GM12865 (cell line): Measurements from ENCODE around the gene EEFSEC.

Experiments
- DNase-seq: peaks from one replicate; pipeline ENCODE4 v3.0.0; 2010; ENCODE audit warnings: low read depth
- H3K4me3 ChIP-seq: 2 replicates; pipeline ENCODE4 v1.5.1; 2011; ENCODE audit warnings: mild to moderate bottlenecking, low read depth, low read length, control low read depth
- TF ChIP-seq, protein P1 (sequence below): IDR thresholded peaks from 2 replicates; pipeline ENCODE4 v1.5.1; 2011; ENCODE audit warnings: low read length, control low read depth, low read depth, inconsistent platforms; ENCODE audit not compliant: insufficient read depth; ENCODE audit errors: missing control alignments

The EEFSEC gene

DNA sequence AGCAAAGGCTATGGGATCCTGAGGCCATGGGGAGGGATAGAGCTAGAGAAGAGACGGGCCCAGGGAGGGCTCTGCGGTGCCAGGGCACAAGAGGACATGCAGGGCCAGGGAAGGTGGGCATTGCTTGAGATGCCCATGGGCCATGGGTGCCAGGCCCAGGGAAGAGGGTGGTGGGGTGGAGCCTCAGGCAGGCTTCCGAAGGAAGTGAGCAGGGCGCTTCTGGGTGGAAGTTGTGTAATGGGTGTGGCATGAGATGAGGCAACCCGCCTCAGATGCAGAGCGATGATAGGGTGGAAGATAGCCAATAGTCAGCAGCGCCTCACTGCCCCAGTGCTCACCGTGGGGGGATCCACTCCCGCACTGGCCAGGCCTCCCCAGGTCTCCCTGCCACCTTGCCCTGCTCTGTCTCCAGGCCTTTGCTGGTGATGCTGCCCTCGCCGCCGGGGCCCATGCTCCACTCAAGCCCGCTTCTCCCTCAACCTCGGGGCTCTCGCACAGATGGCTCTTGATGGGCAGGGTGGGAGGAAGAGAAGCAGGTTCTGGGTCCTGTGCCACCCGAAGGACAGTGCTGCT, 262.0 kb downstream of the EEFSEC start:
- DNase-seq = no peak

DNA sequence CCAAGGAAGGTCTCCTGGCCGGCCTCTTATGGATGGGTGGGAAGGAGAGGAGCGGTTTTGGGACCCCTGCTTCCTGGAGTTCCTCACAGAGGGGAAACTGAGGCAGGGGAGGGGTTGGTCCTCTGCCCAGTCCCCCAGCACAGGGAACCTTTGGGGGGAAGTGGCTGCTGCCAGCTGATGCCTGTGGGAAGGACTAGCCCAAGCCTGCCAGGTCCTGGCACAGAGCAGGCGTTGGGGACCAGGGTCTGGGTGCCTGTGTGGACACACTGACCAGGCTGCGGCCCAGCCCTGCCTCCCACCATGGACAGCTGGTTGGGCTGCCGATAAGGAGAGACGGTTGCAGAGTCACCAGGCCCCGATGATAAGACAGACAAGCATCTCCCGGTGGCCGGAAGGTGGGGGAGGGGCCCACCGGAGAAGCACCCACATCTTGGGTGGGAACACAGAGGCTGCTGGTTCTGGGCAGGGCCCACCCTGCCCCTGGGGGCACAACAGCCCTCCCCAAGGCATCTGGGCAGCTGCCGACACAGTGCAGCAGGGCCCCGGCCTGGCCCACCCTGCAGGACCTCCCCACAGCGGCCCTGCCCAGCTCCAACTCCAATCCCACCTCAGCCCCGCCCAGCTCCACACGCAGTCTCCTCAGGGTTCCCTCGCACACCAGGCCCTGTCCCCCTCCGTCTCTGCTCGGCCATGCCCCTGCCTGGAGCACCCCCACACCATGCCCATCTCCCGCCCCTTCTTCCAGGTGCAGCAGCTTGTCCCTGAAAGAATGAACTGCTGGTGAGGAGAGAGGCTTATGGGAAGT, 262.7 kb downstream of the EEFSEC start:
- H3K4me3 ChIP-seq = no peak overlapping the region
- TF ChIP-seq, protein P1, sequence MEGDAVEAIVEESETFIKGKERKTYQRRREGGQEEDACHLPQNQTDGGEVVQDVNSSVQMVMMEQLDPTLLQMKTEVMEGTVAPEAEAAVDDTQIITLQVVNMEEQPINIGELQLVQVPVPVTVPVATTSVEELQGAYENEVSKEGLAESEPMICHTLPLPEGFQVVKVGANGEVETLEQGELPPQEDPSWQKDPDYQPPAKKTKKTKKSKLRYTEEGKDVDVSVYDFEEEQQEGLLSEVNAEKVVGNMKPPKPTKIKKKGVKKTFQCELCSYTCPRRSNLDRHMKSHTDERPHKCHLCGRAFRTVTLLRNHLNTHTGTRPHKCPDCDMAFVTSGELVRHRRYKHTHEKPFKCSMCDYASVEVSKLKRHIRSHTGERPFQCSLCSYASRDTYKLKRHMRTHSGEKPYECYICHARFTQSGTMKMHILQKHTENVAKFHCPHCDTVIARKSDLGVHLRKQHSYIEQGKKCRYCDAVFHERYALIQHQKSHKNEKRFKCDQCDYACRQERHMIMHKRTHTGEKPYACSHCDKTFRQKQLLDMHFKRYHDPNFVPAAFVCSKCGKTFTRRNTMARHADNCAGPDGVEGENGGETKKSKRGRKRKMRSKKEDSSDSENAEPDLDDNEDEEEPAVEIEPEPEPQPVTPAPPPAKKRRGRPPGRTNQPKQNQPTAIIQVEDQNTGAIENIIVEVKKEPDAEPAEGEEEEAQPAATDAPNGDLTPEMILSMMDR = no peak
- no peak for DNase-seq

More for the DNA sequence above, 262.0 kb downstream of the EEFSEC start:
- TF ChIP-seq, protein P1 = no peak
- no peak overlapping the region for H3K4me3 ChIP-seq

DNA sequence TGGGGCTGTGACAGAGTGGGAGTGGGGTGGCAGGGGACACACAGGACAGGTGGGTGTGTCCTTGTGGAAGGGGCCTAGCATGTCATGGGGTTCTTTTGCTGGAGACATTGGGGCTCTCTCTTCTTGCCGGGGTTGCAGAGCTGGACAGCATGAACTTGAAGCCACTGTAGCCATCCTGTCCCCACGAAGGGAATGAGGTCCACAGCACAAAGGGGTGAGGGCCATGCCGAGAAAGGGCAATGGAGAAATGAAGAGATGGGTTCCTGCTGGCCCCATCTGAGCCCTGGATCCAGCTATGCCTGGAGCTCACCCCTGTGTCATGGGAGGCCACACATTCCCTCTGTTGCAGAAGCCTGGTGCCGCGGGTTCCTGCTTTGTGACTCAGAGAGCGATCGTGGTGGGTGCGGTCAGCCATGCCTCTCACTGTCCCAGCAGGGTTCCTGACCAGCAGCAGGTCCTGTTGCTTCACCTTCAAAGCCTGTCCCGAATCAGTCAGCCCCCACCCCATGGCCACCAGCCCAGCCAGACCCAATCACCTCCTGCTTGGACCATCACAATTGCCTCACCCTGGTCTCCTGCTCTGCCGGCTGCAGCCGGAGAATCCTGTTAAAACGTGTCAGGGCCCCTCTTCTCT, 263.4 kb downstream of the EEFSEC start:
- H3K4me3 ChIP-seq = no peak overlapping the region
- no peak for DNase-seq
- TF ChIP-seq, protein P1 = no peak

DNA sequence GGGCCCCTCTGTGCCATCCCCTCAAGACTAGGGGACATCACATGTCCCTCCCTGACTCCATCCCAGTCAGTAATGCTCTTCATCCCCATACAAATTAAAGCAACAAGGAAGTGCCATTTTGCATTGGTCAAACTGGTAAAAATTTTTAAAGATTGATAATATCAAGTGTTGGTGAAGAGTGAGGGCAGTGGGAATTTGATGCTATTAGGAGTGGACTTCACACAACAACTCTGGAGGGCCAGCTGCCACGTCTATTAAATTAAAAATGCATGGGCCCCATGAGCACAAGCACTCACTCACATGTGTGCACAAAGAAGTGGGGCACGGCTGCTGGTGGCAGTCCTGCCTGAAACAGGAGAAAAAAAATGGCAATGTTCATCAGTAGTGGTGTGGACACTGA, 265.6 kb downstream of the EEFSEC start:
- DNase-seq = no peak
- H3K4me3 ChIP-seq = no peak overlapping the region
- TF ChIP-seq, protein P1 = no peak

DNA sequence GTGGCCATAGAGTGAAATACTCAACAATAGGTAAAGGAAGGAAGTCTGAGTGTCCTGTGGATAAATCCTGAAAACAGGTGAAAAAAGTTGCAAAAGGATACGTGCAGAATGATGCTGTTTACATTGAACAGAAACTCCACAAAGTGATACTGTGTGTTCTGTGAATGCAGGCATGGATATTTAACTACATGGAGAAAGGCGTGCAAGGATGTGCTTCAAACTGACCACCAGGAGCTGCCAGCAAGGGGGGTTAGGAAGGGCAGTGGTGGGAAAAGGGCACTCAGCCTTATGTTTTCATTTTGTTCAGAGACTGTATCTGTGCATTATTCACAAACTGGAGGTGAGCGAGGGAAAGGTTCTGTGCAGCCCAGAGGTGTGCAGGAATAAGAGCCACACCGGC, 266.0 kb downstream of the EEFSEC start:
- no peak for DNase-seq
- H3K4me3 ChIP-seq = no peak overlapping the region
- TF ChIP-seq, protein P1 = no peak

DNA sequence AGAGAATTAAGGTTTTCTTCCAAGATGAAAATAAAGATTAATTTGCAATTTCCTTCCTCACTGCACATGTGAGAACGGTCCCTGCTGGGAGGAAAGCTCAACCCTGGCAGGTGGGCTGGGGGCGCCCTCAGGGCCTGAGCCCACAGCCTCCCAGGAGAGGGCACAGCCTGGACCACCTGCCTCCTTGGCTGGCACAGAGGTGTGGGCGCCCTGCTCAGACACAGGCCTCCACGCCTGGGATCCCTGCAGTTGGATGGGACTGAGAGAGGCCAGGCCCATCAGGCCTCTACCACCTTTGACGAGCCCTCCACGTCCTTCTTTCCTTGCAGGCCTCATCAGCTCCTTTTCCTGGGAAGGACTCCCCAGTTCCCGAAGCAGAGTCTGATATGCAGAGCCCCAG, 267.0 kb downstream of the EEFSEC start:
- TF ChIP-seq, protein P1 = no peak
- no peak overlapping the region for H3K4me3 ChIP-seq
- no peak for DNase-seq
